PC-9 (cell line): Measurements from ENCODE around the gene DGKG. TPM values are rescaled to one million over a fixed set of nuclear protein-coding genes. Genes with fewer than 3 reads are reported as not detected.
A peak's percentile ranks its signal among the peaks of the same experiment; 100 is the strongest.

ENCODE experiments used
- Bru-seq: library from RNA; stranded (reverse); fragments of 400-500 nt; gene quantifications from one replicate; lab custom pipeline; 2021; lab: Mats Ljungman, UMichigan
- BruChase-seq, 2 experiments: library from RNA; stranded (reverse); fragments of 400-500 nt; gene quantifications; one replicate each; lab custom pipeline; 2021; lab: Mats Ljungman, UMichigan
- BruUV-seq: library from RNA; stranded (reverse); fragments of 400-500 nt; replicated peaks from 2 replicates; lab custom pipeline; 2021; lab: Mats Ljungman, UMichigan
- CTCF ChIA-PET: fragments of 300-600 bp; sonication (Branson Sonifier 250); formaldehyde crosslinking; loops from one replicate; lab custom pipeline; 2022; ENCODE audit warnings: antibody characterized with exemption; lab: Charles Lee
- POLR2A ChIA-PET: fragments of 300-600 bp; sonication (Branson Sonifier 250); formaldehyde crosslinking; loops from one replicate; lab custom pipeline; 2022; ENCODE audit warnings: antibody characterized with exemption; ENCODE audit not compliant: unreplicated experiment; lab: Charles Lee
- DNase-seq, 2 experiments: peaks; one replicate each; pipeline versions ENCODE4 v3.0.0 to v3.0.0-alpha.2; 2015 to 2022; ENCODE audit warnings: mixed read lengths in 1 of 2
- H2AFZ ChIP-seq: fragments of 200-600 bp; sonication (generic); 2 replicates; pipeline ENCODE4 v1.8.1; 2017; ENCODE audit warnings: antibody characterized with exemption
- H3F3A ChIP-seq: fragments of 200-600 bp; sonication (generic); 2 replicates; pipeline ENCODE4 v1.8.1; 2017; ENCODE audit warnings: antibody characterized with exemption, mild to moderate bottlenecking, low read depth; ENCODE audit not compliant: insufficient read depth
- H3K27ac ChIP-seq: fragments of 200-600 bp; sonication (generic); 2 replicates; pipeline ENCODE4 v1.6.1; 2016; ENCODE audit warnings: mixed run types
- H3K27me3 ChIP-seq: fragments of 200-600 bp; sonication (generic); 2 replicates; pipeline ENCODE4 v1.6.1; 2016; ENCODE audit warnings: low read depth, mixed run types; ENCODE audit not compliant: insufficient read depth
- H3K36me3 ChIP-seq: fragments of 200-600 bp; sonication (generic); 2 replicates; pipeline ENCODE4 v1.6.1; 2016; ENCODE audit warnings: low read depth, mixed run types
- H3K4me1 ChIP-seq: fragments of 200-600 bp; sonication (generic); replicated peaks from 2 replicates; pipeline ENCODE4 v1.6.1; 2016; ENCODE audit warnings: mixed run types; ENCODE audit not compliant: insufficient read depth
- H3K4me2 ChIP-seq: fragments of 200-600 bp; sonication (generic); 2 replicates; pipeline ENCODE4 v1.6.1; 2017; ENCODE audit warnings: mixed run types
- H3K4me3 ChIP-seq: fragments of 200-600 bp; sonication (generic); 2 replicates; pipeline ENCODE4 v1.6.1; 2016; ENCODE audit warnings: mixed run types
- H3K79me2 ChIP-seq: fragments of 200-600 bp; sonication (generic); 2 replicates; pipeline ENCODE4 v1.6.1; 2017; ENCODE audit warnings: low read depth, mixed run types
- H3K9me2 ChIP-seq: fragments of 200-600 bp; sonication (generic); 2 replicates; pipeline ENCODE4 v1.8.1; 2017; ENCODE audit warnings: mild to moderate bottlenecking; ENCODE audit not compliant: insufficient read depth
- H3K9me3 ChIP-seq: fragments of 200-600 bp; sonication (generic); 2 replicates; pipeline ENCODE4 v1.8.1; 2016; ENCODE audit warnings: low read depth; ENCODE audit not compliant: insufficient read depth
- H4K20me1 ChIP-seq: fragments of 200-600 bp; sonication (generic); 2 replicates; pipeline ENCODE4 v1.8.1; 2017; ENCODE audit not compliant: insufficient read depth
- EZH2 ChIP-seq: fragments of 200-600 bp; sonication (generic); IDR thresholded peaks from 2 replicates; pipeline ENCODE4 v1.8.0; 2017; ENCODE audit warnings: antibody characterized with exemption, low read depth
- intact Hi-C: fragments of 100-400 bp; cut with micrococcal nuclease; formaldehyde crosslinking; loops from one replicate; pipeline ENCODE4 v1.10.0; 2022; ENCODE audit not compliant: unreplicated experiment
- long read RNA-seq: library from polyadenylated mRNA; stranded (forward); transcript quantifications from one replicate; pipeline ENCODE4 v2.0.0, GENCODE V29; 2022
- total RNA-seq: library from RNA; stranded (reverse); gene quantifications from 2 replicates; pipeline ENCODE4 v1.2.3, GENCODE V29; 2021
- TF ChIP-seq, protein P1 (sequence below): fragments of 200-600 bp; sonication (generic); conservative IDR thresholded peaks from 2 replicates; pipeline ENCODE4 v1.6.1; 2017; ENCODE audit warnings: mixed run types, antibody characterized with exemption, mild to moderate bottlenecking, moderate library complexity

Gene DGKG
- total RNA-seq (9.8 and 20.0 TPM in 2 replicates), Bru-seq, nascent RNA (percentile 55 among the genes with signal in this experiment), BruChase-seq, experiment 1, labeled RNA remaining after a 2-hour chase (percentile 40 among the genes with signal in this experiment), BruChase-seq, experiment 2, labeled RNA remaining after a 6-hour chase (percentile 47 among the genes with signal in this experiment)
- long read RNA-seq, transcript DGKG-211 (6 exons, 609 nt): major isoform, 8 of 17 reads
- long read RNA-seq, partial matches to known transcripts: 4 of 17 reads
- long read RNA-seq, other reads (novel, unspliced or antisense): 5 of 17 reads

DNA sequence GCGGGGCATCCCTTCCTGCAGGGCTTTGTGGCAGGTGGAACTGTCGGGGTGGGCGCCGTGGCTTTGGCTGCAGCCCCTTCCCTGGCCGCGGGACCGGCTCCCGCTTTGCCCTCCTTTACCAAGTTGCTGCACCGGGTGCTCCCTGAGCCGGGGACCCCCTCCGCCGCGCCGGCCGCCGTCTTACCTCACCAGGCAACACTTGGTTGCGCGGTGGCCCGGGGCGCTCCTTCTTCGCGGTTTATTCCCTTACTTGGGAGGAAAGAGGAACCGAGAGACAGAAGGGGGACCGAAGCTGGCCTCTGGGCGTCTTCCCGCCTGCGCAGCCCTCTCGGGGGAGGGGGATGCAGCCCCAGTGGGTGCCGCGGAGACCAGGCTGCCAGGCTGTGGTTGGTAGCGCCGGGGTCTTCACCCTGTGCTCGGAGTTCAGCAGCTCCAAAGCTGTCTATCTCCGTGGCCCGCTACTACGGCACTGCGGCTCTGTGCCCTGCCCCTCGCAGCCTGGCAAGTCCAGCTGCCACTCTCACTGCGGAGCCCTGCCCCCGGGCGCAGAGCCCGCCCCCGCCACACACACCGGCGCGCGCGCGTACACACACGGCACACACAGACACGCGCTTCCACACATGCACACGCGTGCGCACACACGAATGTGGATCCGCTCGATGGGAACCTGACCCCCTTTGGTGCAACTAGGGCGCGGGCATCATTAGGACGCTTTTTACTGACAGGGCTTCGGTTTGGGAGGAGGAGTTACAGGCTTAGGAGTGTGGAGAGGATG is at the start of gene DGKG:
Gene DGKG (minus strand): TSS at position 473 of the 775 bp plus-strand sequence. CDS start 41,775 bp downstream, outside the sequence.
- TF ChIP-seq EZH2: no peak
- TF ChIP-seq, protein P1, sequence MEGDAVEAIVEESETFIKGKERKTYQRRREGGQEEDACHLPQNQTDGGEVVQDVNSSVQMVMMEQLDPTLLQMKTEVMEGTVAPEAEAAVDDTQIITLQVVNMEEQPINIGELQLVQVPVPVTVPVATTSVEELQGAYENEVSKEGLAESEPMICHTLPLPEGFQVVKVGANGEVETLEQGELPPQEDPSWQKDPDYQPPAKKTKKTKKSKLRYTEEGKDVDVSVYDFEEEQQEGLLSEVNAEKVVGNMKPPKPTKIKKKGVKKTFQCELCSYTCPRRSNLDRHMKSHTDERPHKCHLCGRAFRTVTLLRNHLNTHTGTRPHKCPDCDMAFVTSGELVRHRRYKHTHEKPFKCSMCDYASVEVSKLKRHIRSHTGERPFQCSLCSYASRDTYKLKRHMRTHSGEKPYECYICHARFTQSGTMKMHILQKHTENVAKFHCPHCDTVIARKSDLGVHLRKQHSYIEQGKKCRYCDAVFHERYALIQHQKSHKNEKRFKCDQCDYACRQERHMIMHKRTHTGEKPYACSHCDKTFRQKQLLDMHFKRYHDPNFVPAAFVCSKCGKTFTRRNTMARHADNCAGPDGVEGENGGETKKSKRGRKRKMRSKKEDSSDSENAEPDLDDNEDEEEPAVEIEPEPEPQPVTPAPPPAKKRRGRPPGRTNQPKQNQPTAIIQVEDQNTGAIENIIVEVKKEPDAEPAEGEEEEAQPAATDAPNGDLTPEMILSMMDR: no peak
- H3K27ac ChIP-seq: no peak within 1 kb of the TSS
- H3K4me1 ChIP-seq: no peaks in the 10 kb centered on the region
- DNase-seq: no peak
- no peaks in the 10 kb centered on the region for H3K9me2 ChIP-seq
- H3K4me2 ChIP-seq: no peak within 1 kb of the TSS
- ChIA-PET POLR2A (no interaction called here), CTCF (no interaction called here)
- H3K79me2 ChIP-seq: no peaks in the 10 kb centered on the region
- no peak within 1 kb of the TSS for H3K4me3 ChIP-seq
- no peaks in the 10 kb centered on the region for H3K36me3 ChIP-seq
- H2AFZ ChIP-seq: no peak within 1 kb of the TSS
- H3K27me3 ChIP-seq: peaks cover 87% of the 10 kb centered on the region
- intact Hi-C loops: no loop called here
- H3K9me3 ChIP-seq: no peaks in the 10 kb centered on the region
- no TSS peak for BruUV-seq
- no peaks in the 10 kb centered on the region for H3F3A ChIP-seq
- no peaks in the 10 kb centered on the region for H4K20me1 ChIP-seq

DNA sequence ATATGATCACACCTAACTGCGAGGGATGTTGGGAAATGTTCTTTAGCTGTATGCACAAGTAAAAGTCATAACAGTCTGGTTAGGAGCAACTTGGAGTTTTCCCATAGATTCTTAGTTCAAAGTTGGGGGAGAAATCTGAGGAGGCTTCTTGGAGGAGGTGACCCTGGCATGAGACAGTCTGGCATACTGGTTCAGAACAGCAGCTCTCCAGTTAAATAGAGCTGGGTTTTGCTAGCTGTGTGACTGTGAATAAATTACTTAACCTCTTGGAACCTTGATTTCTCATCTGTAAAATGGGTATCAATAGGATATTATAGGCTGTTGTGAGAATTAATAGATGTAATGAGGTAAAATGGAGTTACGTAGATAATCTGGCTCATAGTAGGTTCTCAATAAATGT is 49.1 kb upstream of the DGKG start:
- no peak overlapping the region for H3K4me3 ChIP-seq
- no peaks in the 10 kb centered on the region for H3K79me2 ChIP-seq
- no peaks in the 10 kb centered on the region for H3K9me2 ChIP-seq
- no peaks in the 10 kb centered on the region; the same call in 1 of the 2 replicates for H4K20me1 ChIP-seq
- ChIA-PET CTCF (no interaction called here), POLR2A (no interaction called here)
- H3K4me1 ChIP-seq: peaks cover 16% of the 10 kb centered on the region
- no peak overlapping the region for H3K4me2 ChIP-seq
- peaks cover 98% of the 10 kb centered on the region for H3K27me3 ChIP-seq
- TF ChIP-seq, protein P1: no peak
- no peak for TF ChIP-seq EZH2
- DNase-seq: peak in 1 of 2 experiments; percentile 15
- H3K27ac ChIP-seq: no peak overlapping the region
- intact Hi-C loops: no loop called here
- H2AFZ ChIP-seq: no peak overlapping the region
- H3F3A ChIP-seq: 0 out of 2 replicates have a peak, but pooled peaks cover 6% of the 10 kb centered on the region
- no peaks in the 10 kb centered on the region for H3K36me3 ChIP-seq
- H3K9me3 ChIP-seq: no peaks in the 10 kb centered on the region
- BruUV-seq: no TSS peak

DNA sequence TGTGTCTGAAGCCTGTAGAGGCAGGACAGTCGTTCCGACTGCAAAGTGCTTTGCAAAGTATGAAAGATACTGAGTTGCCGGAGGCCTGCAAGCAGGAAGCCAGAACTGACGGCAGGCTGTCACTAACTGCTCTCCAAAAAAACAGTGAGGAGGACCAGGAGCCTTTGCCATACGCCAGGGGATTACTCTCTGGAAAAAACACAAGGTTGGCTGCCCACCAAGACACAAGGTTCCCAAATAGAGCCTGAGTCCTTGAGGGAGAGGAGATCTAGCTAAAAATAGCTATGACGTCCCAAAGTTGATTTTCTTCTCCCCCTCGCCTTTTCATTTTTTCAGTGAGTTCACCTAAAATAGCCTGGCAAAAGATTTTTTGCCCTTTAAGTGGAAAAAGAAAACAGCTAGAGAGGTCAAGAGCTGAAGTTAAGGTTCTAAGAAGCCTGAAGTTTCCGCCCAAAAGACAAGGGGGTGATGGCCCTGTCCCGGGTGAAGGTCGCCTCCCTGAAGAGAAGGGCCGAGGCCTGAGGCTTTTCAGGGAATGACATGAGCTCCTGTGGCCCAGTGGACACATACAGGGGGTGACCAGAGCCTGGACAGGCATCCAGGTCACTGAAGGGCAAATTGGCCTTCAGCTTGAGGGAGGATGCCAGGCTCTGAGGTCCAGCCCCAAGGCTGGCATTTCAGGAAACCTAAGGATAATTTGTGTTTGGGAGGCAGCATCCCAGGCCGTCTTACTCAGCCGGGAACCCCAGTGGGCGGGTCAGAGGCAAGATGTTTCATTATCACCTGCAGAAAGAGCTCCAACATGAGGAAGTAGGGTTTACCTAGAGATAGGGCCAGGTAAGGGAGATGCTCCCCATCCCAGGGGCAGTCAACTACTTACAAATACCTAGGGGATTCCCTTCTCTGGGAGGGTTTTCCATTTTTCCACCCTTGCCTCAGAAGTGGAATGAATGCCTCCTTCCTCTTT is 44.9 kb upstream of the DGKG start:
- Histone ChIP-seq H3K27me3 (peaks cover 100% of the 10 kb centered on the region), H3F3A (no peaks in the 10 kb centered on the region), H3K4me3 (no peak overlapping the region), H3K9me3 (no peaks in the 10 kb centered on the region), H3K27ac (no peak overlapping the region), H3K79me2 (no peaks in the 10 kb centered on the region), H3K36me3 (no peaks in the 10 kb centered on the region), H2AFZ (no peak overlapping the region), H4K20me1 (no peaks in the 10 kb centered on the region; the same call in 1 of the 2 replicates), H3K4me1 (no peaks in the 10 kb centered on the region), H3K9me2 (no peaks in the 10 kb centered on the region), H3K4me2 (no peak overlapping the region)
- intact Hi-C loops: no loop called here
- no peak for DNase-seq
- ChIA-PET CTCF (no interaction called here), POLR2A (no interaction called here)
- no TSS peak for BruUV-seq
- TF ChIP-seq, protein P1: no peak
- no peak for TF ChIP-seq EZH2
